DOHH2 (cell line): Measurements from ENCODE around the gene ELOVL7.

Experiments
- H3F3A ChIP-seq: fragments of 200-600 bp; sonication (generic), shearing (Covaris generic); 2 replicates; pipeline ENCODE4 v1.6.0; 2016; ENCODE audit warnings: antibody characterized with exemption, mild to moderate bottlenecking; ENCODE audit not compliant: control insufficient read depth, insufficient read depth
- H3K27ac ChIP-seq: fragments of 200-600 bp; sonication (generic); 2 replicates; pipeline ENCODE4 v1.5.1; 2014; ENCODE audit warnings: low read depth, mild to moderate bottlenecking, low read length, moderate library complexity
- H3K27me3 ChIP-seq: fragments of 200-600 bp; sonication (generic); 2 replicates; pipeline ENCODE4 v1.6.1; 2014; ENCODE audit warnings: mild to moderate bottlenecking, low read length, mixed read lengths; ENCODE audit not compliant: control insufficient read depth
- H3K36me3 ChIP-seq: fragments of 200-600 bp; sonication (generic); 2 replicates; pipeline ENCODE4 v1.6.1; 2014; ENCODE audit warnings: mild to moderate bottlenecking, low read length, moderate library complexity, mixed read lengths; ENCODE audit not compliant: control insufficient read depth
- H3K4me1 ChIP-seq: fragments of 200-600 bp; sonication (generic); 2 replicates; pipeline ENCODE4 v1.6.1; 2014; ENCODE audit warnings: mild to moderate bottlenecking, low read length, mixed read lengths; ENCODE audit not compliant: control insufficient read depth
- H3K4me2 ChIP-seq: fragments of 200-600 bp; sonication (generic); 2 replicates; pipeline ENCODE4 v1.6.0; 2014; ENCODE audit warnings: mild to moderate bottlenecking, low read length, moderate library complexity
- H3K4me3 ChIP-seq: fragments of 200-600 bp; sonication (generic); 2 replicates; pipeline ENCODE4 v1.5.1; 2014; ENCODE audit warnings: mild to moderate bottlenecking, low read length, mixed read lengths
- H3K79me2 ChIP-seq: fragments of 200-600 bp; sonication (generic); 2 replicates; pipeline ENCODE4 v1.6.1; 2014; ENCODE audit warnings: mild to moderate bottlenecking, low read length, mixed read lengths; ENCODE audit not compliant: control insufficient read depth
- H3K9me2 ChIP-seq: fragments of 200-600 bp; sonication (generic); replicated peaks from 2 replicates; pipeline ENCODE4 v1.6.1; 2014; ENCODE audit warnings: mild to moderate bottlenecking, low read length, mixed read lengths; ENCODE audit not compliant: control insufficient read depth
- H3K9me3 ChIP-seq: fragments of 200-600 bp; sonication (generic); 2 replicates; pipeline ENCODE4 v1.6.1; 2014; ENCODE audit warnings: antibody characterized with exemption, low read length, mixed read lengths; ENCODE audit not compliant: control insufficient read depth, insufficient read depth
- H4K20me1 ChIP-seq: fragments of 200-600 bp; sonication (generic); 2 replicates; pipeline ENCODE4 v1.6.0; 2014; ENCODE audit warnings: low read depth, mild to moderate bottlenecking, antibody characterized with exemption, low read length, moderate library complexity; ENCODE audit not compliant: control insufficient read depth, insufficient read depth
- CTCF ChIP-seq: fragments of 200-600 bp; sonication (generic); IDR thresholded peaks from one replicate; pipeline ENCODE4 v1.5.1; 2014; ENCODE audit warnings: antibody characterized with exemption, mild to moderate bottlenecking, low read depth, low read length; ENCODE audit not compliant: poor library complexity, severe bottlenecking
- EZH2phosphoT487 ChIP-seq: fragments of 200-600 bp; sonication (generic); IDR thresholded peaks from 2 replicates; pipeline ENCODE4 v1.6.1; 2017; ENCODE audit warnings: borderline replicate concordance, mild to moderate bottlenecking, antibody characterized with exemption, low read length, moderate library complexity, mixed read lengths

The ELOVL7 gene

GRCh38 chr5:60743511-60744314 is 100.4 kb downstream of the ELOVL7 start:
- Histone ChIP-seq H3K79me2 (no peaks in the 10 kb centered on the region), H3K9me2 (no peaks in the 10 kb centered on the region), H3K9me3 (no peaks in the 10 kb centered on the region), H3K4me3 (no peak overlapping the region), H3K27me3 (no peaks in the 10 kb centered on the region), H3F3A (no peaks in the 10 kb centered on the region), H3K27ac (no peak overlapping the region), H3K4me1 (no peaks in the 10 kb centered on the region), H4K20me1 (no peaks in the 10 kb centered on the region), H3K36me3 (no peaks in the 10 kb centered on the region), H3K4me2 (no peak overlapping the region)
- TF ChIP-seq CTCF = no peak
- TF ChIP-seq EZH2phosphoT487 = no peak

- no peaks in the 10 kb centered on the region for H3K27me3 ChIP-seq
- TF ChIP-seq EZH2phosphoT487 (no peak), CTCF (no peak)
- no peak overlapping the region for H3K4me3 ChIP-seq
Measured at GRCh38 chr5:60740322-60740721, 103.7 kb downstream of the ELOVL7 start.

DNA sequence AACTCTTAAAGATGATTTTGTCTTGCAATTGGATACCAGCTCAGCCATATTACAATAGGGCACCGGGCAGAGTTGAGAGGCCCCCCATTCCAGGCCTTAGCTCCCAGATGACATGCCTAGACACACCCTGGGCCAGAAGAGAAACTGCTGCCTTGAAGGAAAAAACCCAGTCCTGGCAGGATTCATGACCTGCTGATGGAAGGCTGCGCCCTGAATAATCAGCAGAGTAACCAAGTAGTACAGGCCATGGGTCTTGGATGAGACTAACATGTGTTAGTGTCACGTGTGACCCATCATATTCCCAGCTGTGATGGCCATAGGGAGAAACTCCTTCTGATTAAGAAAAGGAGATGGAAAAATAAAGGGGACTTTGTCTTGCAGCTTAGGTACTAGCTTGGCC is 105.1 kb downstream of the ELOVL7 start:
- TF ChIP-seq CTCF = no peak
- no peak for TF ChIP-seq EZH2phosphoT487
- Histone ChIP-seq H3K27ac (no peak overlapping the region), H3K79me2 (no peaks in the 10 kb centered on the region), H3K4me3 (no peak overlapping the region), H3K36me3 (no peaks in the 10 kb centered on the region), H4K20me1 (no peaks in the 10 kb centered on the region), H3K4me2 (no peak overlapping the region), H3K9me3 (no peaks in the 10 kb centered on the region), H3F3A (no peaks in the 10 kb centered on the region), H3K4me1 (no peaks in the 10 kb centered on the region), H3K27me3 (no peaks in the 10 kb centered on the region), H3K9me2 (no peaks in the 10 kb centered on the region)

More at GRCh38 chr5:60740322-60740721, 103.7 kb downstream of the ELOVL7 start:
- Histone ChIP-seq H3K9me3 (no peaks in the 10 kb centered on the region), H3K4me1 (no peaks in the 10 kb centered on the region), H3K4me2 (no peak overlapping the region), H3F3A (no peaks in the 10 kb centered on the region), H3K36me3 (no peaks in the 10 kb centered on the region), H4K20me1 (no peaks in the 10 kb centered on the region), H3K9me2 (no peaks in the 10 kb centered on the region), H3K27ac (no peak overlapping the region), H3K79me2 (no peaks in the 10 kb centered on the region)
